Measurements from ENCODE around the gene UPF3A.

- TF ChIP-seq EZH2 (IDR thresholded peaks at IDR 0.05; ENCODE audit: insufficient read depth, poor library complexity, severe bottlenecking) (no peak), EZH2phosphoT487 (IDR thresholded peaks at IDR 0.05; ENCODE audit: insufficient read depth, low read depth) (no peak)
These were observed 12.1 kb upstream of the UPF3A start for GRCh38 chr13:114269281-114269770.
